ENCODE results near the gene NUP205. TPM values are rescaled to one million over a fixed set of nuclear protein-coding genes. Genes with fewer than 3 reads are reported as not detected.

NUP205 gene
- total and polyA plus RNA-seq, 2 of the 13 experiments (the other 11 are each of a cell fraction or from before 2014, with no cell fraction given), result 46.2 to 87.2 TPM

GRCh38 chr7:135512135-135512887 lies 45.4 kb upstream of the NUP205 start (continued):
- TF ChIP-seq STAG1 (CRISPR knock-in tag; IDR thresholded peaks at IDR 0.05), result peak; percentile 76
- no peak for TF ChIP-seq ZNF570 (CRISPR knock-in tag; IDR thresholded peaks at IDR 0.05; ENCODE audit: borderline replicate concordance)
- TF ChIP-seq ZNF7 (CRISPR knock-in tag; IDR thresholded peaks at IDR 0.05), result peak; percentile 66; the same call in 1 of the 2 replicates
- no peak for TF ChIP-seq SETDB1 (CRISPR knock-in tag; IDR thresholded peaks at IDR 0.05; ENCODE audit: borderline replicate concordance)
- TF ChIP-seq ZNF235 (CRISPR knock-in tag; IDR thresholded peaks at IDR 0.05; ENCODE audit: borderline replicate concordance), result no peak
- TF ChIP-seq MXD3 (CRISPR knock-in tag; IDR thresholded peaks at IDR 0.05), result no peak
- TF ChIP-seq FLYWCH1 (CRISPR knock-in tag; IDR thresholded peaks at IDR 0.05), result no peak
- no peak for TF ChIP-seq ZNF672 (CRISPR knock-in tag; IDR thresholded peaks at IDR 0.05)
- no peak for TF ChIP-seq NRL (CRISPR knock-in tag; IDR thresholded peaks at IDR 0.05; ENCODE audit: borderline replicate concordance)
- peak; percentile 53 for TF ChIP-seq SMC3 (IDR thresholded peaks at IDR 0.05; ENCODE audit: low read length)
- no peak for TF ChIP-seq MTA1 (CRISPR knock-in tag; IDR thresholded peaks at IDR 0.05; ENCODE audit: borderline replicate concordance)
- TF ChIP-seq MAFF (IDR thresholded peaks at IDR 0.05; ENCODE audit: low read depth, low read length), result peak; percentile 61; the same call in 1 of the 2 replicates
- TF ChIP-seq FOSL2 (CRISPR knock-in tag; IDR thresholded peaks at IDR 0.05), result peak; percentile 29
- no peak for TF ChIP-seq NCOA5 (CRISPR knock-in tag; IDR thresholded peaks at IDR 0.05)
- TF ChIP-seq ZNF740 (CRISPR knock-in tag; IDR thresholded peaks at IDR 0.05), result no peak
- no peak for TF ChIP-seq NR3C1 (CRISPR knock-in tag; IDR thresholded peaks at IDR 0.05)
- TF ChIP-seq ZUFSP (CRISPR knock-in tag; IDR thresholded peaks at IDR 0.05; ENCODE audit: borderline replicate concordance), result no peak
- no peak for TF ChIP-seq ZZZ3 (CRISPR knock-in tag; IDR thresholded peaks at IDR 0.05; ENCODE audit: borderline replicate concordance)
- TF ChIP-seq AGO1 (IDR thresholded peaks at IDR 0.05; ENCODE audit: low read depth, low read length, poor library complexity, severe bottlenecking), result no peak
- TF ChIP-seq ZNF10 (CRISPR knock-in tag; IDR thresholded peaks at IDR 0.05; ENCODE audit: borderline replicate concordance, low read depth), result no peak
- no peak for TF ChIP-seq ZC3H4 (CRISPR knock-in tag; IDR thresholded peaks at IDR 0.05; ENCODE audit: borderline replicate concordance)
- TF ChIP-seq NR2F2 (IDR thresholded peaks at IDR 0.05; ENCODE audit: borderline replicate concordance, low read depth), result no peak
- no peak for TF ChIP-seq ZBTB43 (CRISPR knock-in tag; conservative IDR thresholded peaks at IDR 0.05)
- no peak for TF ChIP-seq ZNF777 (CRISPR knock-in tag; IDR thresholded peaks at IDR 0.05)
- no peak for TF ChIP-seq PCBP1 (IDR thresholded peaks at IDR 0.05; ENCODE audit: borderline replicate concordance, low read depth, low read length)
- TF ChIP-seq RXRB (CRISPR knock-in tag; IDR thresholded peaks at IDR 0.05; ENCODE audit: borderline replicate concordance), result no peak
- no peak for TF ChIP-seq ZNF747 (CRISPR knock-in tag; IDR thresholded peaks at IDR 0.05; ENCODE audit: borderline replicate concordance)
- TF ChIP-seq ZNF205 (CRISPR knock-in tag; IDR thresholded peaks at IDR 0.05), result no peak

Measured in HepG2 (cell line).